ENCODE results near the gene GUCY2C. TPM values are rescaled to one million over a fixed set of nuclear protein-coding genes. Genes with fewer than 3 reads are reported as not detected.
A peak's percentile ranks its signal among the peaks of the same experiment; 100 is the strongest.

The GUCY2C gene
- total RNA-seq, 1 experiment from 2014 or later, result 1.9 TPM

DNA sequence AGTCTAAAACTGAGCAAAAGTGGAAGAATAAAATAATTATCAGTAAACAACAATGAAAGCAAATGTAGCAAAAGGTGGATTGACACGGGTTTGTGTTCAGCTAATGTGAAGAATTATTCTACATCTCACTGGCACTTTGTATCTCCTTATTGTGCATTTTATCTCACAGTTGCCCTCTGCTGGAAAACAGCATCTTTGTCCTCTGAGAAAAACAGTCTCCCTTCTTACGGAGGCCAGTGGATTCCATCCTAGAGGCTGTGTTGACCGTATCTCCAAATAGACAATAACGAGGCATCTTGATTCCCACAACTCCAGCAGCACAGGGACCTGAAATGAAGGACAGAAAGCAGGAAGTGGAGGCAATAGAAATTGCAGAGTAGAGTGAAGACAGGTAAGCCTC is 77.4 kb downstream of the GUCY2C start:
- Histone ChIP-seq H3K27ac (ENCODE audit: insufficient read length, low read depth, low read length) (no peak overlapping the region), H3K9ac (ENCODE audit: extremely low read depth, insufficient read length, low read length) (no peak overlapping the region), H3K4ac (ENCODE audit: low read depth, low read length) (no peak overlapping the region), H4K8ac (replicated peaks; ENCODE audit: insufficient read length, low read depth, low read length) (no peak overlapping the region), H2BK120ac (ENCODE audit: low read depth, low read length, poor library complexity, severe bottlenecking) (no peak overlapping the region), H3T11ph (ENCODE audit: low read length) (no peak overlapping the region), H3K79me1 (ENCODE audit: insufficient read depth, low read depth, low read length, poor library complexity, severe bottlenecking) (no peaks in the 10 kb centered on the region), H4K91ac (ENCODE audit: insufficient read length, low read depth, low read length) (no peak overlapping the region), H4K5ac (ENCODE audit: insufficient read length, low read depth, low read length) (no peak overlapping the region), H3K9me3 (ENCODE audit: control insufficient read depth, low read depth, low read length) (no peaks in the 10 kb centered on the region), H2BK20ac (ENCODE audit: low read depth, low read length, poor library complexity, severe bottlenecking) (no peak overlapping the region), H3K56ac (ENCODE audit: insufficient read length, low read depth, low read length) (no peak overlapping the region), H2BK12ac (ENCODE audit: insufficient read length, low read depth, low read length) (no peak overlapping the region), H2BK5ac (ENCODE audit: insufficient read length, low read length) (no peak overlapping the region), H2AK5ac (ENCODE audit: insufficient read length, low read length) (no peak overlapping the region), H4K20me1 (ENCODE audit: control insufficient read depth, insufficient read depth, insufficient read length) (no peaks in the 10 kb centered on the region), H3K79me2 (ENCODE audit: insufficient read depth, low read length) (no peaks in the 10 kb centered on the region), H3K14ac (ENCODE audit: insufficient read depth, low read length) (no peak overlapping the region), H2BK15ac (ENCODE audit: low read depth, low read length) (no peak overlapping the region), H2AFZ (ENCODE audit: low read length) (no peak overlapping the region), H3K23me2 (ENCODE audit: insufficient read length, low read depth, low read length, poor library complexity, severe bottlenecking) (no peaks in the 10 kb centered on the region), H3K27me3 (ENCODE audit: insufficient read depth, low read length) (no peaks in the 10 kb centered on the region), H3K4me1 (ENCODE audit: insufficient read depth, low read length) (no peaks in the 10 kb centered on the region), H3K4me2 (ENCODE audit: insufficient read depth, insufficient read length, low read length) (no peak overlapping the region), H3K23ac (ENCODE audit: insufficient read length, low read depth, low read length) (no peak overlapping the region), H3K18ac (ENCODE audit: insufficient read length, low read depth, low read length) (no peak overlapping the region)
- H3K27ac Mint-ChIP-seq, result no peak overlapping the region
- DNase-seq, result no peak
- no peaks in the 10 kb centered on the region for H3K27me3 Mint-ChIP-seq (ENCODE audit: low read depth)
- H3K4me3 Mint-ChIP-seq, result no peak overlapping the region
- no peaks in the 10 kb centered on the region; a peak in 1 of 7 replicates for H3K36me3 Mint-ChIP-seq (ENCODE audit: insufficient read depth in 1 of 3, low read depth in 3 of 3)
- H3K9me3 Mint-ChIP-seq, result no peaks in the 10 kb centered on the region
- peaks cover 5 to 8% of the 10 kb centered on the region in 2 experiments for H3K4me1 Mint-ChIP-seq
- TF ChIP-seq, protein P1, sequence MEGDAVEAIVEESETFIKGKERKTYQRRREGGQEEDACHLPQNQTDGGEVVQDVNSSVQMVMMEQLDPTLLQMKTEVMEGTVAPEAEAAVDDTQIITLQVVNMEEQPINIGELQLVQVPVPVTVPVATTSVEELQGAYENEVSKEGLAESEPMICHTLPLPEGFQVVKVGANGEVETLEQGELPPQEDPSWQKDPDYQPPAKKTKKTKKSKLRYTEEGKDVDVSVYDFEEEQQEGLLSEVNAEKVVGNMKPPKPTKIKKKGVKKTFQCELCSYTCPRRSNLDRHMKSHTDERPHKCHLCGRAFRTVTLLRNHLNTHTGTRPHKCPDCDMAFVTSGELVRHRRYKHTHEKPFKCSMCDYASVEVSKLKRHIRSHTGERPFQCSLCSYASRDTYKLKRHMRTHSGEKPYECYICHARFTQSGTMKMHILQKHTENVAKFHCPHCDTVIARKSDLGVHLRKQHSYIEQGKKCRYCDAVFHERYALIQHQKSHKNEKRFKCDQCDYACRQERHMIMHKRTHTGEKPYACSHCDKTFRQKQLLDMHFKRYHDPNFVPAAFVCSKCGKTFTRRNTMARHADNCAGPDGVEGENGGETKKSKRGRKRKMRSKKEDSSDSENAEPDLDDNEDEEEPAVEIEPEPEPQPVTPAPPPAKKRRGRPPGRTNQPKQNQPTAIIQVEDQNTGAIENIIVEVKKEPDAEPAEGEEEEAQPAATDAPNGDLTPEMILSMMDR (conservative IDR thresholded peaks at IDR 0.05), result peak; percentile 63
- no CpG with 5 or more reads among the region's 4 CpGs for WGBS (ENCODE audit: extremely low coverage, insufficient read length, low lambda C conversion rate)

Data from H9 (cell line).